ENCODE measurements around the gene FIGN. TPM values are rescaled to one million over a fixed set of nuclear protein-coding genes. Genes with fewer than 3 reads are reported as not detected.

Gene FIGN
- total and polyA plus RNA-seq, 12 donors = 2.1 to 17.0 (median 11.9) TPM

DNA sequence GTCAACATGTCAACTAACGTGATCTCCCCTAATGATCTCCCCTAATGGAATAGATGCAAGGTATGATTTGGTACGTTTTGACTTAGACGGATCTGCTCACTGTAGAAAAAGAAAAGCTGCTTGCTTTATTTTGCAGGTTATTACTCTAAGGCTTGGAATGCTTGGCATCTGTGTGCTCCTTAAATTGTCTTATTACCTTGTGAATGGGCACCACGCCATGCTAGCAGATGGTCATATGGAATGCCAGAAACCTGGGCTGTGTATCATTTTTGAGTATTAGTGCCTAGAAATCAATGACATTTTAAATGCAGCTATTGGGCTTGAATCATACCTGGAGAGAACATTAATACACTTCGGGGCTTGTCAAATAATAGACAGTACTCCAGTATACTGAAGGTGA lies 16.5 kb upstream of the FIGN start:
- ATAC-seq (no peak), DNase-seq (no peak)
- H3K27me3 ChIP-seq = no peaks in the 10 kb centered on the region
- intact Hi-C loops (cut with DNase I) = no loop called here
- H3K4me1 ChIP-seq = no peaks in the 10 kb centered on the region
- H3K36me3 ChIP-seq = no peaks in the 10 kb centered on the region
- whole genome bisulfite sequencing, 2 donors = 87 to 95% methylated on average over 5 of the region's 5 CpGs
- no peak overlapping the region for H3K4me3 ChIP-seq
- no peak overlapping the region for H3K27ac ChIP-seq
- no peaks in the 10 kb centered on the region for H3K9me3 ChIP-seq
- TF ChIP-seq CTCF (IDR thresholded peaks at IDR 0.05) = no peak

GRCh38 chr2:163751696-163752095 lies 15.9 kb upstream of the FIGN start:
- intact Hi-C loops (cut with DNase I) = no loop called here
- H3K4me1 ChIP-seq = no peaks in the 10 kb centered on the region
- TF ChIP-seq CTCF (IDR thresholded peaks at IDR 0.05) = no peak
- no peak overlapping the region for H3K4me3 ChIP-seq
- DNase-seq = no peak
- H3K27ac ChIP-seq = no peak overlapping the region
- H3K27me3 ChIP-seq = no peaks in the 10 kb centered on the region
- no peak for ATAC-seq
- no peaks in the 10 kb centered on the region for H3K36me3 ChIP-seq
- no peaks in the 10 kb centered on the region for H3K9me3 ChIP-seq

DNA sequence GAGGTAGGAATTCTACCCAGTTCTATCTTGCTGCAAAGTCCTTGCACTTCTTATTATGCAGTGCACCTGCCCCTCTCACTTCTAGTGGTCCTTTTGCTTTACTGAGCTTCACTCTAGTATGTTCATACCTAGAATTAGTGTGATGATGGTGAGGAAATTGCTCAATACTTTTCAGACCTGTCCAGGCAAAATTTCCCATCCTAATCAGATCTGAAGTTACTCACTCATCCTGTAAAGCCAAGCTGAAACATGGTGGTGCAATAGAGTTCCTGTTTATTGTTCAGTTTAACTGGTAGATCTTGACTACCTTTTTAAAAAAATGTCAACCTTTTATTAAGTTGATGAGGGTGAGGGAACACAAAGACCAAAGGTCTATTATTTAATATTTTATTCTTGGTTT lies 12.6 kb upstream of the FIGN start:
- Histone ChIP-seq H3K4me3 (no peak overlapping the region), H3K27ac (no peak overlapping the region), H3K27me3 (no peaks in the 10 kb centered on the region), H3K9me3 (no peaks in the 10 kb centered on the region), H3K36me3 (no peaks in the 10 kb centered on the region), H3K4me1 (no peaks in the 10 kb centered on the region)
- intact Hi-C loops (cut with DNase I) = loop anchor here in 3 of 10 donors (10.0 kb wide), 2 partner anchors 254 to 306 kb away; no protein-coding TSS in a partner anchor
- DNase-seq (no peak), ATAC-seq (no peak)
- TF ChIP-seq CTCF (IDR thresholded peaks at IDR 0.05) = no peak

- DNase-seq (no peak), ATAC-seq (no peak)
- Histone ChIP-seq H3K9me3 (no peaks in the 10 kb centered on the region), H3K4me3 (no peak overlapping the region), H3K36me3 (no peaks in the 10 kb centered on the region), H3K27me3 (peaks cover 0 to 13% (median 0%) of the 10 kb centered on the region in 7 donors), H3K4me1 (peaks cover 0 to 4% (median 0%) of the 10 kb centered on the region in 9 donors), H3K27ac (no peak overlapping the region)
- TF ChIP-seq CTCF (IDR thresholded peaks at IDR 0.05) = no peak
- intact Hi-C loops (cut with DNase I) = loop anchor here in 3 of 10 donors (10.0 kb wide), 2 partner anchors 247 to 313 kb away; no protein-coding TSS in a partner anchor
- 86 to 87% methylated on average over 5 of the region's 5 CpGs for WGBS, 2 donors
Observed at GRCh38 chr2:163741435-163741834, 5.6 kb upstream of the FIGN start.

Measured in heart right ventricle (tissue), 16 donors.